ENCODE measurements around the gene PROS1.

- TF ChIP-seq CTCF (IDR thresholded peaks at IDR 0.05; ENCODE audit: borderline replicate concordance, extremely low read depth, low read length, poor library complexity, severe bottlenecking), result no peak
- no peak for TF ChIP-seq EZH2 (IDR thresholded peaks at IDR 0.05; ENCODE audit: borderline replicate concordance, low read depth, low read length, severe bottlenecking)
These were observed 34.6 kb upstream of the PROS1 start for GRCh38 chr3:94008253-94008652.

Measured in DND-41 (cell line).